Mucosa of descending colon (tissue), 3 donors: ENCODE measurements around the gene MICU1. TPM values are rescaled to one million over a fixed set of nuclear protein-coding genes. Genes with fewer than 3 reads are reported as not detected.
"Not testable (repeated sequence)": the region's sequence is repeated elsewhere in the genome, so short reads cannot be mapped to it uniquely, and the experiment has no call there.

Experiments used
- ATAC-seq: fragments of 200-7000 bp; cut with Tn5 transposase; one replicate; pipeline ENCODE4 v1.9.1; 2020; ENCODE audit warnings: mild to moderate bottlenecking, moderate library complexity
- DNase-seq, 3 donors: peaks; one replicate each; pipeline ENCODE4 v3.0.0-alpha.2; 2020
- H3K36me3 ChIP-seq: fragments of 200-600 bp; one replicate; pipeline ENCODE4 v1.8.0; 2021; ENCODE audit warnings: low read depth, mild to moderate bottlenecking
- H3K4me1 ChIP-seq: fragments of 200-600 bp; one replicate; pipeline ENCODE4 v1.8.0; 2021; ENCODE audit warnings: low read depth, mild to moderate bottlenecking
- H3K4me3 ChIP-seq: fragments of 200-600 bp; one replicate; pipeline ENCODE4 v1.8.0; 2021; ENCODE audit warnings: mild to moderate bottlenecking
- H3K9me3 ChIP-seq: fragments of 200-600 bp; one replicate; pipeline ENCODE4 v1.8.0; 2021; ENCODE audit warnings: mild to moderate bottlenecking
- intact Hi-C, 2 donors: fragments of 100-400 bp; cut with DNase I in 1 of 2; cut with micrococcal nuclease in 1 of 2; formaldehyde crosslinking; loops; one replicate each; pipeline versions ENCODE4 v1.11.0 to v1.11.1; 2022; cut with DNase I, micrococcal nuclease
- total RNA-seq, 3 donors: library from RNA; stranded (reverse); fragmentation: NEBNext Ultra II Directional in 2 of 3; extraction: Animal tissue kit (Norgen Biotek cat#: 25700) in 2 of 3; gene quantifications; one replicate each; pipeline versions ENCODE4 v1.2.1 to v1.2.4, GENCODE V29; 2021 to 2023
- TF ChIP-seq, protein P1 (sequence below): fragments of 200-600 bp; IDR thresholded peaks from one replicate; pipeline ENCODE4 v1.8.0; 2022; ENCODE audit warnings: antibody characterized with exemption, mild to moderate bottlenecking
- donor health status: DM: no; HTN: no; CAD: no; lungs with moderate emphysema.
- donor health status: DM: no; HTN: no; CAD: no.
- donor health status: DM: no; HTN: yes; CAD: no.

Gene MICU1
- total RNA-seq, 3 donors from 2014 or later = 38.6 to 45.3 (median 45.0) TPM

DNA sequence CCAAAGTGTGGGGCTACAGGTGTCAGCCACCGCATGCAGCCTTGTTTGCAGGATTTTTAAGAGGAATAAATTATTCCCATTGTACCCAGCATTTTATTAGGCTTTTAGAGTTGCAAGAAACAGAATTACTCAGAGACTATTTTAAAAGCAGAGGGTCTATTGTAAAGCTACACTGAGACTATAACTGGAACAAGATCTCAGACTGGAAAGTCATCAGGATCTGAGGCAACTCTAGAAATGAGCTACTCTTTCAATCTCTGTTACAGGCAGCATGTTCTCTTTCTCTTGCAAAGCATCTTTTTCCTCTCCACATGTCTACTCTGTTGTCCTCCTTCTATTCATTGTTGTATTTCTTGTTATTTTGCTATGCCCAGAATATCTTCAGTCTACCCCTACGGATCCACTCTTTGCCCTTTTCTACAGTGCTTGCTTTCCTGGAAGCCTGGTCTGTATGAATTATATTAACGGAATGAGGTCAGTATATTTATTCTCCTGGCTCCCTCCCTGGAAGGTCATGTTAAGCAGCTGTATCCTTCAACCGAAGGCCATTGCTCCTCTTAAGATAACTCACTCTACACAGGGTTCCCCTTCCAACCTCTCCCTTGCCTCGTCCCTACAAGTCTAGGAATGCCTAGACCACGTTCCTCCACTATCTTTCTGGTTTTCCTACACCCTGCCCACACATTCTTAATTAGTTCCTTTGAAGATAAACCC lies 27.7 kb upstream of the MICU1 start:
- intact Hi-C loops = no loop called here
- no peak overlapping the region for H3K4me3 ChIP-seq

DNA sequence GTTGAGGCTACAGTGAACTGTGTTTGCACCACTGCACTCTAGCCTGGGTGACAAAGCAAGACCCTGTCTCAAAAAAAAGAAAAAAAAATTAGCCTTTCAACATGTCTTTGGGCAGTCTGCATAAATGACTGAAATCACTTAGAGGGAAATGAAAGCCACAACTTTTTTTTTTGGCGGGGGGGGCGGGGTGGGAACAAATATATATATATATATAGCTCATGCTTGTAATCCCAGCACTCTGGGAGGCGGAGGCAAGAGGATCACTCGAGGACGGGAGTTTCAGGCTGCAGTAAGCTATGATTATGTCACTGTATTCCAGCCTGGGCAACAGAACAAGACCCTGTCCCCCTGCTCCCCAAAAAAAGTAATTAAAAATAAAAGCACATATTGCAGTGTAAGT lies 23.4 kb upstream of the MICU1 start:
- TF ChIP-seq, protein P1, sequence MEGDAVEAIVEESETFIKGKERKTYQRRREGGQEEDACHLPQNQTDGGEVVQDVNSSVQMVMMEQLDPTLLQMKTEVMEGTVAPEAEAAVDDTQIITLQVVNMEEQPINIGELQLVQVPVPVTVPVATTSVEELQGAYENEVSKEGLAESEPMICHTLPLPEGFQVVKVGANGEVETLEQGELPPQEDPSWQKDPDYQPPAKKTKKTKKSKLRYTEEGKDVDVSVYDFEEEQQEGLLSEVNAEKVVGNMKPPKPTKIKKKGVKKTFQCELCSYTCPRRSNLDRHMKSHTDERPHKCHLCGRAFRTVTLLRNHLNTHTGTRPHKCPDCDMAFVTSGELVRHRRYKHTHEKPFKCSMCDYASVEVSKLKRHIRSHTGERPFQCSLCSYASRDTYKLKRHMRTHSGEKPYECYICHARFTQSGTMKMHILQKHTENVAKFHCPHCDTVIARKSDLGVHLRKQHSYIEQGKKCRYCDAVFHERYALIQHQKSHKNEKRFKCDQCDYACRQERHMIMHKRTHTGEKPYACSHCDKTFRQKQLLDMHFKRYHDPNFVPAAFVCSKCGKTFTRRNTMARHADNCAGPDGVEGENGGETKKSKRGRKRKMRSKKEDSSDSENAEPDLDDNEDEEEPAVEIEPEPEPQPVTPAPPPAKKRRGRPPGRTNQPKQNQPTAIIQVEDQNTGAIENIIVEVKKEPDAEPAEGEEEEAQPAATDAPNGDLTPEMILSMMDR = no peak
- DNase-seq (no peak), ATAC-seq (no peak)
- Histone ChIP-seq H3K4me1 (no peaks in the 10 kb centered on the region), H3K36me3 (no peaks in the 10 kb centered on the region), H3K9me3 (no peaks in the 10 kb centered on the region), H3K4me3 (no peak overlapping the region)
- intact Hi-C loops = no loop called here

More for the DNA sequence above, 27.7 kb upstream of the MICU1 start:
- TF ChIP-seq, protein P1 = no peak
- DNase-seq (no peak), ATAC-seq (no peak)
- no peaks in the 10 kb centered on the region for H3K4me1 ChIP-seq
- no peaks in the 10 kb centered on the region for H3K9me3 ChIP-seq
- no peaks in the 10 kb centered on the region for H3K36me3 ChIP-seq

DNA sequence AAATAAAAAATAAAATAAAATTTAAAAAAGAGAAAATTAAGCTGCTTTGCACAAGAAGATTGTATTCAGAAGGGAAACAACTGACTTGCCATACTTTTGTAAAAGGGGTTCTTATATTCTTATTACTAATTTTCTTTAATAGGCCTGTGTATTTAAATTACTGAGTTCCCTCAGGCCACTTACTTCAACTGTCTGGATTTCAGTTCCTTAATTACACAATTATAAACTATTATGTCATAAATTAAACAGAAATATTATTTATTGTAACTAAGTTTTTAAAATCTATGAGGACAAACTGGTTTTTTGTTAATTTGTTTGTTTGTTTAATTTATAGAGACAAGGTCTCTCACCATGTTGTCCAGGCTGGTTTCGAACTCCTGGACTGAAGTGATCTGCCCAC lies 22.4 kb upstream of the MICU1 start:
- no peaks in the 10 kb centered on the region for H3K36me3 ChIP-seq
- no peak overlapping the region for H3K4me3 ChIP-seq
- no peaks in the 10 kb centered on the region for H3K4me1 ChIP-seq
- H3K9me3 ChIP-seq = no peaks in the 10 kb centered on the region
- ATAC-seq (no peak), DNase-seq (no peak)
- TF ChIP-seq, protein P1 = no peak
- intact Hi-C loops = no loop called here

DNA sequence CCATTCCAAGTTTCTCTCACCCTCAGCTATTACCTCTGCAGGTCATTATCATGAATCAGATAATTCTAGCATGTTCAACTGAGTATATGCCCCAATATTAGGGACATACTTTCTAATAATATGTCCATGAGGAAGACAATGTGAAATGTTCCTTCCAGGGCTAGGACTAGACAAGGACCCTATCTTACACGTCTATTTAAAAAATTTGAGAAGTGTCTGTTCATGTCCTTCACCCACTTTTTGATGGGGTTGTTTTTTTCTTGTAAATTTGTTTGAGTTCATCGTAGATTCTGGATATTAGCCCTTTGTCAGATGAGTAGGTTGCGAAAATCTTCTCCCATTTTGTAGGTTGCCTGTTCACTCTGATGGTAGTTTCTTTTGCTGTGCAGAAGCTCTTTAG lies 21.1 kb upstream of the MICU1 start:
- H3K4me3 ChIP-seq, H3K36me3 ChIP-seq, DNase-seq, ATAC-seq, H3K9me3 ChIP-seq, H3K4me1 ChIP-seq, intact Hi-C loops: not testable (repeated sequence)

DNA sequence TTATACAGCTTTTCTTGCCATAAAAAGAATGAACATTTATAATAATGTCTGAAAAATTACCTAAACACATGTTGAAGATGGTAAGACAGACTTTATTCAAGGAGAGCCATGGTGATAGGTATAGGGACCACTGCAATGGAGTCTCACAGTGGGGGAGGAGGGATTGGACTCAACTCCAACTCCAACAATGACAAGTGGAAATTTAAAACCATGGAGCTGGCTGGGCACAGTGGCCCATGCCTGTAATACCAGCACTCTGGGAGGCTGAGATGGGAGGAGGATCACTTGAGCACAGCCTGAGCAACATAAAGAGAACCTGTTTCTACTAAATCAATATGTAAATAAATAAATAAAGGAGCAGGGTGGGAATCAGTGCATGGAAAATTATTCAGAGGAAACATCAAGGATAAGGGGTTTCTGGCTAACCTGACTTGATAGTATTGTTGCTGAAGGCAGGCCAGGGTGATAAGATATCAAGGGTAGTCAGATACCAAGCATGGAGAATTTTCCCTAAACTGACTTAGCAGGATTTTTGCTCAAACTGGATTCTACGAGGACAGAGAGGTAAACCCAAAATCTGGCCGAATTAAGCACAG lies 19.5 kb upstream of the MICU1 start:
- ATAC-seq (no peak), DNase-seq (no peak)
- intact Hi-C loops = no loop called here
- Histone ChIP-seq H3K9me3 (no peaks in the 10 kb centered on the region), H3K4me3 (no peak overlapping the region), H3K36me3 (no peaks in the 10 kb centered on the region), H3K4me1 (no peaks in the 10 kb centered on the region)
- TF ChIP-seq, protein P1 = no peak

DNA sequence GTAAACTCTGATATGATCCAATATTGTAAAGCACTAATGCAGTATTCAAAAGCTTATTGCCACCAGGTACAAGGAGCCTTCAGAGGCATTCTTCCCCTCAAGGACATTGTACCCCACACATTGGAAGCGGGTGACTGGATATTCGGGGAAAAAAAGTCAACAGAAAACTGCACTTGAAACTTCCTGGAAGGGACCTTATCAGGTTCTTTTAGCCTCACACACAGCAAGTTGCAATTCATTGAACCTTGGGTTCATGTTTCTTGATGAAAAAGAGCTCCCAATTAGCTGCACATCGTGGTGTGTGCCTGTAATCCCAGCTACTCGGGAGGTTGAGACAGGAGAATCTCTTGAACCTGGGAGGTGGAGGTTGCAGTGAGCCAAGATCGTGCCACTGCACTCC lies 16.4 kb upstream of the MICU1 start:
- intact Hi-C loops = no loop called here
- Histone ChIP-seq H3K4me1 (no peaks in the 10 kb centered on the region), H3K4me3 (no peak overlapping the region), H3K9me3 (no peaks in the 10 kb centered on the region), H3K36me3 (no peaks in the 10 kb centered on the region)
- no peak for DNase-seq
- TF ChIP-seq, protein P1 = no peak
- ATAC-seq = no peak
